Suppressor macrophage treated with lipopolysaccharide for 4 hours (primary cell): Measurements from ENCODE around the gene DRGX.

Experiments used
- DNase-seq: peaks from one replicate; pipeline ENCODE4 v3.0.0-alpha.2; 2020

Gene DRGX

DNA sequence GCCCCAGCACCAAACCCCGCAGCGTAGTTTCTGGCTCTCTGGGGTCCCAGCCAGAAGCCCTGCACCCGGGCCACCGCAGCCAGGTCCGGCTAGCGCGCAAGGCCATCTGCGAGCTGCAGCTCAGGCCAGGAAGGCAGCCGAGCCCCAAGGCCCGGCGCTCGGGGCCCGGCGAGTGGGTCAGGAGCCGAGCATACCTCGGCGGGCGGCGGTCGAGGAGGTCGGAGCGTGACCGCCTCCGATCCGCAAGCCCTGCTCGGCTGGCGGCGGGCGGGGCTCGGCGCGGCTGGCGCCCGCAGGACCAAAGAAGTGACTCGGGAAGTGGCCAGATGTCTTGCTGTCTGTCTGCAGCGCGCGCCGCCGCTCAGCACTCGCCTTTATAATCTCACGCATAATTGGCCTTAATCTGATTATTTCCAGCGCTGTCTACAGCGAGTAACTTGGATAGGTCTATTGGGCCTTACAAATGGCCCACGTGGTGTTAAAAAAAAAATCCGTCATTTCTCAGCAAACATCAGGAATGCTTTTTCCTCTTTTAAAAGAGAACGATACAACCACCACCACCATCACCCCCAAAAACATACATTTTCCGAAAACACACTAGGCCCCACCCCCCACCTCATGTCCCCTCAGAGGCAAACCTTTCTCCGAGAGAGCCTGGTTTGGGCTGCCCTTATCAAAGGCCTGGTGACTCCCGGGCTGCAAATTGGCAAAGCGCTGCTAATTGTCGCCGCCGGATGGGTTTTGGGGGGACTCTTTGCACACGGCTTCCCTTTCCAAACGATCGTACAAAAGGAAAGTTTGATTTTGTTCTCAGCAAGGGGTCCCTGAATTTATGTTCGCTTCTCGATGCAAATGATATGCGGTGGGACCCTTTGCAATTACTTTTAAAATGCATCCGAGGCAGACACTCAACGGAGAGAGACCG, at the start of gene DRGX:
TSS of gene DRGX (minus strand) at position 349 of the 925 bp plus-strand sequence. CDS start 649 bp downstream, outside the sequence.
- no peak for DNase-seq

DNA sequence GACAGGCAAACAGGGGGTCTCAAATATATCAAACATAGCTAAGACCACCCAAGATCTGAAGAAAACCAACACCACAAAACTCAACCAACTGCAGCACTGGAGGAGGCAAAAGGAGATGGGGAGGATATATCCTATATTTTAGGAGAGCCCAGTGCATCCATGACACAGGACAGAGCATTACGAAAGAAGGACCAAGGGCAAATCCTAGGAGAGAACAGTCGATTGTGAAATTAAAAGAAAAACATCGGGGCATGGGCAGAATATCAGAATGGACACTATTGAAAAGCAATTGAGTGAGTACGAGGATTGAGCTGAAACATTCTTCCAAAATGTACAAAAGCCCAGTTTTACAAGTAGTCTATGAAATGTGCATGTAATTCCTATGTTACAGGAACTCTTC, 48.5 kb upstream of the DRGX start:
- DNase-seq: no peak

GRCh38 chr10:49442863-49443262, 47.0 kb upstream of the DRGX start:
- DNase-seq: no peak

- DNase-seq: no peak
Observed at GRCh38 chr10:49441488-49442476, 45.9 kb upstream of the DRGX start.

DNA sequence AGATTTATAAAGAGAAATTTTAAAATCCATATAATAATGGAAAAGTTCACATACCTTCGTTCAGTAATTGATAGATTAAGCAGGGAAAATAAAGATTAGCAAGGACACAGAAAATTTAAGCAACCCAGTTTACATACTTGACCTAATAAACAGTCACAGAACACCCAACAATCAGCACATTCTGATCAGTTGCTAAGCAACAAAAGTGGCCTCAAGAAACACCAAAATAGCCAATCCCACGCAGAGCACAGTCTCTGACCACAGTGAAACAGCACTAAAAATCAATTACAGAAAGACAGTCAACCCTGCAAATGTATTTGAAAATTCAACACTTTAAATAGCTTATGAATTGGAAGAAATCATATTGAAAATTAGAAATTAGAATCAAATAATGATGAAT, 39.3 kb upstream of the DRGX start:
- no peak for DNase-seq

DNA sequence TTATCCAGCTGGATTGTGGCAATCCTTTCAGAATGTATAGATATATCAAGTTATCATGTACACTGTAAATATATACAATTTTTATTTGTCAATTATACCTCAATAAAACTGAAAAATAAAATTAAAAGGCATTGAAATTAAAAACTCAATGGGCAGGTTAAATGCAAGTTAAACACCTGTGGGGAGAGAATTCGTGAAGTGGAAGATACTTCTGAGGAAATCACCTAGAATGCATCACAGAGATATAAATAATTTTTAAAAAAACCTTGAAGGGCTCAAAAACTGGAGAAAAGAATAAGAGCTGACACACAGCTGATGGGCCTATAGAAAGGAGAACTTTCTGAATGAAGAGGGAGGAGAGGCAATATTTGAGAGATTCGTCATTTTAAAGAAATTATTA, 37.2 kb upstream of the DRGX start:
- no peak for DNase-seq

DNA sequence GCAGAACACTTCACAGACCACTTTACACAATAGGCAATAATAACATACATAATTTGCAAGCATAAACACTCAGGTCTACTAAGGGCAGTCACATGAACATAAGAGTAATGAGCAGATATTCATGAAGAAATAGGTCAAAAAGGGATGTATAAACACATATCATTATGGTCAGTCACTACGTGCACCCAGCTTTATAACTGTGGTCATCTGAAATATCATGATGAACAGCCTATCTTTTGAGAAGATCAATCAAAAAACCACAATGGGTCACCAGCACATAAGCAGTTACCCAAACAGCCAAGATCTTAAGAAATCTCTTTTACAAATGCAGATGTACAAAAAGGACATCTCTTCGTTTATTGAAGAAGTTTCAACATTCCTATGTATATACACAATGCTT, 35.5 kb upstream of the DRGX start:
- DNase-seq: no peak

- no peak for DNase-seq
Observed at GRCh38 chr10:49429458-49429857, 33.6 kb upstream of the DRGX start.

DNA sequence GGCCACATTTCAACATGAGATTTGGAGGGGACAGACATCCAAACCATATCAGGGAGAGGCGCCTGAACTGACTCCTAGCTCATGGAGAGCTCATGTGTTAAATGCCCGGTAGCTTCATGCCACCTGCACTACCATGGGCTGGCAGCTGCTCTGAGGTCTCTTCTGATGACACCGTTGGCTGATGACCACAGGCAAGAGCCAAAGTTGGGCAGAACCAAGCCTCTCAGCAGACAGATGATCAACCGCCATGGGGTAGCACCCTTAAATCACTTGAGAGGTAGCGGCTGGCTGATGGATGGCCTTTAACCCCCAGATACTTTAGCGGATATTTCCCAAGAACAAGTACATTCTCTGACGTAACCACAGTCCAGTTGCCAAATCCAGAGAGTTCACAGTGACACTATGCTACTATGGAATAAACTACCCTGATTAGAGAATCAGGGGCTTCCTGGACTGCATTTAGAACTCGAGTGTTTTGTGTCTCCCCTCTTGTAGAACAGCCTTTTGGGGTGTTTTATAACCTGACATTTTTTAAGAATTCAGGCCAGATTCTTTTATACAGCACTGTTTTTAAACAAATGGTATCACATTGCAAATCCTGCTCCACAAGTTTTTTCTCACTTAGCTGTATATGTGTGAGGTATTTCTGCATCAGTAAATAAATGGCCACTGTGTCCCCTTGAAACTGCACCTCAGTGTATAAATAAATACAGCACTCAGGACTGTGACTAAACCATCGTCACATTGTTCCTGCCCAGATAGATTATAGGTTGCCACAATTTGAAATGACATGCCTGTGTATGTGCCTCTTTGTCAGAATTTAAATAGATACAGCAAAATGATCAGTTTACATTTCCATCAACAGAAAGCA, 30.8 kb upstream of the DRGX start:
- DNase-seq: no peak

DNA sequence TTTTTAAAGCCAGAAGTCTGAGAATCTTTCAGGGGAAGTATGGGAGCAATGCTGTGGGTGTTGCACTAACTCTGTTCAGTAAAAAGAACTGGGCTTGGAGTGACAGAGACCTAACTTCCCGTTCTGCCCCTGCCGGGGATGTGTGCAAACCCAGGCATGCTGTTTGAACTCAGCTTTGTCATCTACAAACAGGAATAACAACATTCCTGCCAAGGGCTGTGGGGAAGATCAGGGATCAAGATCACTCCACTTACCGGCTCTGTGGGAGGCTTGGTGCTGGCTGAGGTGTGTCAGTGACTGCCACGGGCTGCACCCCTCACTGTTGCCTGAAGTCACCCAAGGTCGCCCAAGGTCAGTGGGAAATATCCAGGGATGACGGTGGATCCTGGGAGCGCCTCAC, 23.1 kb upstream of the DRGX start:
- peak; percentile 16 for DNase-seq

GRCh38 chr10:49418328-49418727, 22.4 kb upstream of the DRGX start:
- DNase-seq: no peak

GRCh38 chr10:49418053-49418326, 22.1 kb upstream of the DRGX start:
- no peak for DNase-seq

- no peak for DNase-seq
Observed at GRCh38 chr10:49417311-49418052, 21.6 kb upstream of the DRGX start.

GRCh38 chr10:49415846-49416245, 20.0 kb upstream of the DRGX start:
- no peak for DNase-seq

GRCh38 chr10:49415109-49415508, 19.2 kb upstream of the DRGX start:
- DNase-seq: no peak

GRCh38 chr10:49414496-49414895, 18.6 kb upstream of the DRGX start:
- DNase-seq: no peak

- no peak for DNase-seq
Observed at GRCh38 chr10:49412571-49412970, 16.7 kb upstream of the DRGX start.

- no peak for DNase-seq
Observed at GRCh38 chr10:49410365-49411074, 14.6 kb upstream of the DRGX start.

DNA sequence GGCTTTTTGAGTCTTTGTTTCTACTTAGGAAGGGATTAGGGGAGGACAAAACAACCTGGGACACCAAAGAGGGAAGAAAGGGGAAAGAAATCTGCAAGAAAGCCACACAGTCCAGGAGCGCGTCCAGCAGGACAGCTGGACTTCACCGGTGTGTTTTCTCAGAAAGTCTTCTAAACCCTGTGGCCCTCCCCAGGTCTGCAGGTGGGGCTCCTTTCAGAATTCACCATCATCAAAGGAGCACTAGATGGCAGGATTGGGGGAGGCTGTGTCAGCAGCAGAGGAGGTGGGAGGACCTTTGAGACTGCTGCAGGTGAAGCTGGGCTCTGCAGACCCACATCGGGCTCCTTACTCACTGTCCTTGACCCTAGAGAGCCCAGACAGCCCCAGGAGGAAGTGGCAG, 13.9 kb upstream of the DRGX start:
- DNase-seq: no peak

DNA sequence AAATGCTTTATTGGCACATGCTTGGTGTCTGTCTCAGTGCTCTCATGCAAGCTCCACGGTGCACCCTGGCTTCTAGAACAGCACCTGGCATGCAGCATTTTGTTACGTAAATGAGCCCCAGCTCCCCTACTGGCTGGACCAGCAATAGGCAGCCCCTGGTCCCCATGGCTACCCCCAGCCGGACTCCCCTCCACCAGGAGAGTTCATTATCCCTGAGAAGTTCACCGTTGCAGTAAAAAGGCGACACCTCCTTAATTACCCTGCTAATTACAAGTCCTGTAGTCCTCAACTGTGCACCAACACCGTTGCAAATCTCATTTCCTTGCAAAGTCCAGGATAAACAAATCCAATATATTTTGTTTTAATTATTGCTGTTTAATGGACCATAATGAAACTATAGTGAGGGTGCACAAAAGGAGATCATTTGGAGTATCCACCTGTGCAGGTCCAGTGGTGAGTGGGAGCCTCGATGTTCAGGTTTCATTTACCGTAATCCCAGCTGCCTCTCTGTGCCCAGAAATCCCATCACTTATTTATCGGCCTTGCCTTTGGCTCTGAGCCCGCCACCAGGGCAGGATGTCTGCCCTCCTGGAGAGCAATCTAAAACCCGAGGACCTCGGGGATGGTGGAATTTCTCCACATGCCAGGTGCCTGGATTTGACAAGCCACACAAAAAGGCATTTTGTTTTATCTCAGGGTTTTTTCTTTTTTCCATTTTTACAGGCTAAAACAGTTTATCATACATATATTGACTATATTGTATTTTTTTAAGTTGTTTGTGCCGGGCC, 12.8 kb upstream of the DRGX start:
- DNase-seq: no peak
